Stimulated activated CD8-positive, alpha-beta memory T cell treated with anti-CD3 and anti-CD28 coated beads, Interleukin-15, amount 100 ng/mL, for 4 hours (primary cell): ENCODE measurements around the gene HP.
"Not testable (repeated sequence)": the region's sequence is repeated elsewhere in the genome, so short reads cannot be mapped to it uniquely, and the experiment has no call there.

ENCODE experiments used
- DNase-seq, 2 donors: peaks; one replicate each; pipeline ENCODE4 v3.0.0-alpha.2; 2020; ENCODE audit warnings: low read depth in 2 of 2

HP gene

DNA sequence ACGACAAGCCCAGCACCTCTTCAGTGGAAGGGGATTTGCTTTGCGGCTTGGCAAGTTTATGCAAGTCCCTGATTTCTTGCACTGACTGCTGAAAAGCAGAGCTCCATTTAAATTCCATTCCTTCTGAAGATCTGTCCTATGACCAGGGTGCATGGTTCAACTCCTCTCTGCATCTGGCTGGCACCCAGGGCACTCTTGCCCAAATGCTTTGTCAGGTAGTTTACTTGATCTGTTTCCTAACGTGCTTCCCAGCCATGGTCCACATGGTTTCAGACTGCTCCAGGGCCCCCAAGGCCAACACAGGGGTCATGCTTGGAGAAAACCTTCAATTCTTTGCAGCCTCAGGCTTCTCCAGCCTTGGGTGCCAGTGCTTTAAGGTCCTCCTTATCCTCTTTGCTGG, 11.2 kb upstream of the HP start:
- no peak for DNase-seq

GRCh38 chr16:72043539-72043938, 10.8 kb upstream of the HP start:
- DNase-seq: no peak

DNA sequence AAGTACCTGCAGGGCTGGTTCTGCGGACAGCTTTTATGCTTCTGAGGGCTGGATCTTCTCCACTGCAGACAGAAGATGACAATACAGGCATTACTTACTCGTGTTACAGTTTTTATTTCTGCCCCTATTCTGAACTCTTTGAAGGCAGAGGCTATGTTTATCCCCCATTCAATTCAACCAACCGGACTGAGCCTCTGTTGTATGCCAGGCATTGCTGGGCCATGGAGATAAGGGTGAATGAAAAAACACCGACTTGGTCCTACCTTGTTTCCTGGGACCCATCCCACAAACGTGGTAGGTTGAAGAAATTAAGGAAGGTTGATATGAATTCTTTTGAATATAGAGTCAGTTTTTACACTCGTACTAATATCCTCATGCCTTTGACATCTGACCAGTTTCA, 10.0 kb upstream of the HP start:
- DNase-seq: no peak

GRCh38 chr16:72044825-72045359, 9.4 kb upstream of the HP start:
- no peak for DNase-seq

DNA sequence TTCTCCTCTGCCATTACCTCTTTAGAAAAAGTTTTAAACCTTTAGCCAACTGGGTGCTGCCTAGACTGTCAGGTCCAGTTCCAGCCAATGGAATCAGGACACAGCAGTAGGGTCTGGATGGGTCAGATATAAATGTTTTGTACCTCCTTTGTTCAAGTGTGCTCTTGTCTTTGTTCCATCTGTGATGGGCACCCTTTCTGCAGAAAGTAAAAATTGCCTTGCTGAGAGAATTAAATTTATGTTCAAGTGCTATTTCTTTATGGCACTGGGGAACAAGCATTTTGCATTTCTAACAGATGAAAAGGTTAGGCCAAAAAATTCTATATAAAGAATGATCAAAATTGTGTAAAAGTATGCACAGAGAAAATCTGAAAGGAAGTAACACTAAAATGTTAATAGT, 5.2 kb upstream of the HP start:
- no peak for DNase-seq

GRCh38 chr16:72050769-72051464, 3.4 kb upstream of the HP start:
- DNase-seq: no peak

- DNase-seq: no peak
These were observed 2.5 kb upstream of the HP start for GRCh38 chr16:72051818-72052217.

DNA sequence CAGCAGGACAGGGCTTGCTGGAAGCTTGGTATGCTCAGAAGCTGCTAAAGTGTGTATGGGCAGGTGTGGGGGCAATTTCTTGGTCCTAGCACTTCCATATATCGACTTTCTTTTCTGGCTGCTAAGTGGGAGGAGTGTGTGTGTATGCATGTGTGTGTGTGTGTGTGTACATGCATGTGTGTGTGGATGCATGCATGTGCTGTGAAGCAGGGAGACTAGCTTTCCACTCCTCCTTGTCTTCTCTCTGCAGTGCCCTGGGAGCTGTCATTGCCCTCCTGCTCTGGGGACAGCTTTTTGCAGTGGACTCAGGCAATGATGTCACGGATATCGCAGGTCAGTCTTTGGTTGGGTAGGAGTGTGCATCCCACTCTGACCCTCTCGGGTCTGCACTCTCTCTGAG, 1.6 kb downstream of the HP start:
- no peak for DNase-seq

- DNase-seq: not testable (repeated sequence)
These were observed 3.0 kb downstream of the HP start for GRCh38 chr16:72057313-72057712.

DNA sequence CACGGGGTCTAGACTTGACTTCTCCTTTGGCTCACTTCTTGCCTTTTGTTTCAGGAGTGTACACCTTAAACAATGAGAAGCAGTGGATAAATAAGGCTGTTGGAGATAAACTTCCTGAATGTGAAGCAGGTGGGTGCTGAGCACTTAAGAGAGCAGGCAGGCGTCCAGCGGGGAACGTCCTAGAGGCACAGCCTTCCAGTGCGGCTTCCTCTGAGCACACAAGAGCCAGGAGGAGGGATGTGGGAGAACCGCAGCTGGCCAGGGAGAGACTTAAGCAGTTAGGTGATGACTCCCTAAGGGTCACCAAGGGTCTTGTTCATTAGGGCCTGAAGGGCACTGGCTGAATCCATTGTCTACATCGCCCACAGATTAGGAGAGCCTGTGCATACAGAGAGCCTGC, 4.8 kb downstream of the HP start:
- DNase-seq: not testable (repeated sequence)

GRCh38 chr16:72060405-72060804, 6.1 kb downstream of the HP start:
- DNase-seq: no peak

- DNase-seq: no peak
These were observed 7.3 kb downstream of the HP start for GRCh38 chr16:72061564-72061963.

- no peak for DNase-seq
These were observed 10.1 kb downstream of the HP start for GRCh38 chr16:72064361-72064894.

GRCh38 chr16:72066747-72067146, 12.4 kb downstream of the HP start:
- DNase-seq: no peak

DNA sequence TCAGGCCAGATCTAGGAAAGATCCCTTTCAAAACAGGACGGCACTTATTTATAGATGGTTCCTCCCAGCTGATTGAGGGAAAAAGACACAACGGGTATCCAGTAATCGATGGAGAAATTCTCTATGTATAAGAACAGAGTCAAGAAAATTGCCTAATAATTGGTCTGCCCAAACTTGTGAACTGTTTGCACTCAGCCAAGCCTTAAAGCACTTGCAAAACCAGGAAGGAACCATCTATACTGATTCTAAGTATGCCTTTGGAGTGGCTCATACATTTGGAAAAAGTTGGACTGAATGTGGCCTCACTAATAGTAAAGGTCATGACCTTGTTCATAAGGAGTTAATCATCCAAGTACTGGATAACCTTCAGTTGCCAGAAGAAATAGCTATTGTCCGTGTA, 14.6 kb downstream of the HP start:
- no peak for DNase-seq

- DNase-seq: no peak
These were observed 18.4 kb downstream of the HP start for GRCh38 chr16:72072514-72073342.

GRCh38 chr16:72073560-72074230, 19.4 kb downstream of the HP start:
- no peak for DNase-seq

GRCh38 chr16:72075067-72075466, 20.8 kb downstream of the HP start:
- DNase-seq: not testable (repeated sequence)

GRCh38 chr16:72076991-72077706, 22.8 kb downstream of the HP start:
- not testable (repeated sequence) for DNase-seq

DNA sequence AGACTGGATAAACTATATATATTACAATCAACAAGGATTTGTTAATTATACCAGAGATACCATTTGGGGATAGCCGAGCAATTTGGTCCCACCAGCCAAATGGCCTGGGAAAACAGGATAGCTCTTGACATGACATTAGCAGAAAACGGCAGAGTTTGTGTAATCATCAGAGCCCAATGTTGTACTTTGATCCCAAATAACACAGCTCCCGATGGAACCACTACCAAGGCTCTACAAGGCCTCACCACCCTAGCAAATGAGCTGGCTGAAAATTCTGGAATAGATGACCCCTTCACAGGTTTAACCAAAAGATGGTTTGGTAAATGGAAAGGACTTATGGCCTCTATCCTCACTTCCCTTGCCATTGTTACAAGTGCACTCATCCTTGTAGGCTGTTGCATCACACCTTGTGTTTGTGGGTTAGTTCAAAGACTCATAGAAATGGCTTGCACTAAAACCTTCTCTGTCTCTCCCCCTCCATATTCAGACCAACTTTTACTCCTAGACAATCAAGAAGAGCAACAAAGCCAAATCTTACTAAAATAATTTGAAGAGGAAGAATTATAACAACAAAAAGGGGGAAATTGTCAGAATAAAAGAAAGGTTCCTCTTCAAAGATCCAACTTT, 29.6 kb downstream of the HP start:
- DNase-seq: no peak

DNA sequence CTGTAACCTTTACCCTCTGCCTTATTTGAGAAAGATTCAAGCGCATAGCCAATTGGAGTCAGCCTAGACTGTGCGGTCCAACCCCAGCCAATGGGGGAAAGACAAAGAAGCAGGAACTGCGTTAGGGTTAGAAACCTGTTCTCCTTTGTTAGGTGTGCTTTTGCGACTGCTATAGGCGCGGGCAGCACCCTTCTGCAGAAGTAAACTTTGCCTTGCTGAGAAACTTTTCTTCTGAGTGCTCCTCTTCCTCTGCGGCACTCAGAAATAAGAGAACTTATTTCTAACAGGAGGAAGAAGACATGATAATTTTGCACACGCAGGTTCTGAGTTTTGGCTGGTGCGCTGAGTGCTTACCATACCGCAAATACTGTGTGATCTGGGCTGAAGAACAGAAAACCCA, 30.1 kb downstream of the HP start:
- no peak for DNase-seq
